T-helper 2 cell treated with Interferon-gamma antibody and Interleukin-4, amounts not matched to agents 5 μg/mL and 100 μg/mL, for 36 hours (primary cell): Measurements from ENCODE around the gene PDLIM5.

Experiments used
- DNase-seq: peaks from one replicate; pipeline ENCODE4 v3.0.0; 2021; ENCODE audit warnings: low spot score
- H3K27ac Mint-ChIP-seq: one replicate; pipeline ENCODE4 v1.8.0; 2021; ENCODE audit warnings: mild to moderate bottlenecking, mixed read lengths
- H3K27me3 Mint-ChIP-seq: one replicate; pipeline ENCODE4 v1.8.0; 2021; ENCODE audit warnings: low read depth, mixed read lengths
- H3K36me3 Mint-ChIP-seq: one replicate; pipeline ENCODE4 v1.8.0; 2021; ENCODE audit warnings: low read depth, mixed read lengths
- H3K4me1 Mint-ChIP-seq: one replicate; pipeline ENCODE4 v1.8.0; 2021; ENCODE audit warnings: low read depth, mixed read lengths
- H3K4me3 Mint-ChIP-seq: one replicate; pipeline ENCODE4 v1.8.0; 2022; ENCODE audit warnings: mild to moderate bottlenecking, moderate library complexity, mixed read lengths
- H3K9me3 Mint-ChIP-seq: one replicate; pipeline ENCODE4 v1.8.0; 2021; ENCODE audit warnings: mixed read lengths

The PDLIM5 gene

GRCh38 chr4:94414907-94415306 lies 36.8 kb upstream of the PDLIM5 start:
- no peaks in the 10 kb centered on the region for H3K9me3 Mint-ChIP-seq
- H3K27ac Mint-ChIP-seq: no peak overlapping the region
- no peak for DNase-seq
- H3K4me3 Mint-ChIP-seq: no peak overlapping the region
- no peaks in the 10 kb centered on the region for H3K36me3 Mint-ChIP-seq
- H3K4me1 Mint-ChIP-seq: no peaks in the 10 kb centered on the region
- H3K27me3 Mint-ChIP-seq: peaks cover 44% of the 10 kb centered on the region

- Mint-ChIP-seq H3K36me3 (no peaks in the 10 kb centered on the region), H3K27ac (no peak overlapping the region), H3K27me3 (peaks cover 44% of the 10 kb centered on the region), H3K4me1 (no peaks in the 10 kb centered on the region), H3K4me3 (no peak overlapping the region), H3K9me3 (no peaks in the 10 kb centered on the region)
- no peak for DNase-seq
Measured at GRCh38 chr4:94415448-94415847, 36.3 kb upstream of the PDLIM5 start.

- no peak overlapping the region for H3K4me3 Mint-ChIP-seq
- peaks cover 39% of the 10 kb centered on the region for H3K27me3 Mint-ChIP-seq
- DNase-seq: no peak
- H3K4me1 Mint-ChIP-seq: no peaks in the 10 kb centered on the region
- H3K27ac Mint-ChIP-seq: no peak overlapping the region
- no peaks in the 10 kb centered on the region for H3K36me3 Mint-ChIP-seq
- H3K9me3 Mint-ChIP-seq: no peaks in the 10 kb centered on the region
Measured at GRCh38 chr4:94416335-94416734, 35.4 kb upstream of the PDLIM5 start.

GRCh38 chr4:94416981-94417380 lies 34.8 kb upstream of the PDLIM5 start:
- Mint-ChIP-seq H3K4me1 (no peaks in the 10 kb centered on the region), H3K4me3 (no peak overlapping the region), H3K27me3 (peaks cover 40% of the 10 kb centered on the region), H3K27ac (no peak overlapping the region), H3K36me3 (no peaks in the 10 kb centered on the region), H3K9me3 (no peaks in the 10 kb centered on the region)
- DNase-seq: no peak

- H3K4me1 Mint-ChIP-seq: no peaks in the 10 kb centered on the region
- no peak overlapping the region for H3K4me3 Mint-ChIP-seq
- peaks cover 7% of the 10 kb centered on the region for H3K9me3 Mint-ChIP-seq
- H3K36me3 Mint-ChIP-seq: no peaks in the 10 kb centered on the region
- peaks cover 31% of the 10 kb centered on the region for H3K27me3 Mint-ChIP-seq
- no peak overlapping the region for H3K27ac Mint-ChIP-seq
- no peak for DNase-seq
Measured at GRCh38 chr4:94419549-94419948, 32.2 kb upstream of the PDLIM5 start.

- H3K27ac Mint-ChIP-seq: no peak overlapping the region
- H3K4me1 Mint-ChIP-seq: no peaks in the 10 kb centered on the region
- H3K27me3 Mint-ChIP-seq: peaks cover 30% of the 10 kb centered on the region
- peaks cover 11% of the 10 kb centered on the region for H3K9me3 Mint-ChIP-seq
- no peaks in the 10 kb centered on the region for H3K36me3 Mint-ChIP-seq
- no peak overlapping the region for H3K4me3 Mint-ChIP-seq
- no peak for DNase-seq
Measured at GRCh38 chr4:94419956-94420355, 31.8 kb upstream of the PDLIM5 start.

- H3K4me1 Mint-ChIP-seq: no peaks in the 10 kb centered on the region
- H3K36me3 Mint-ChIP-seq: no peaks in the 10 kb centered on the region
- H3K27ac Mint-ChIP-seq: no peak overlapping the region
- no peak overlapping the region for H3K4me3 Mint-ChIP-seq
- peaks cover 27% of the 10 kb centered on the region for H3K27me3 Mint-ChIP-seq
- DNase-seq: no peak
- H3K9me3 Mint-ChIP-seq: peaks cover 12% of the 10 kb centered on the region
Measured at GRCh38 chr4:94420356-94420755, 31.4 kb upstream of the PDLIM5 start.

- H3K9me3 Mint-ChIP-seq: peaks cover 23% of the 10 kb centered on the region
- DNase-seq: no peak
- H3K27me3 Mint-ChIP-seq: peaks cover 17% of the 10 kb centered on the region
- H3K4me1 Mint-ChIP-seq: no peaks in the 10 kb centered on the region
- no peak overlapping the region for H3K27ac Mint-ChIP-seq
- no peaks in the 10 kb centered on the region for H3K36me3 Mint-ChIP-seq
- no peak overlapping the region for H3K4me3 Mint-ChIP-seq
Measured at GRCh38 chr4:94426783-94427182, 25.0 kb upstream of the PDLIM5 start.

GRCh38 chr4:94428884-94429283 lies 22.9 kb upstream of the PDLIM5 start:
- no peaks in the 10 kb centered on the region for H3K4me1 Mint-ChIP-seq
- DNase-seq: no peak
- H3K27me3 Mint-ChIP-seq: peaks cover 9% of the 10 kb centered on the region
- H3K4me3 Mint-ChIP-seq: no peak overlapping the region
- H3K9me3 Mint-ChIP-seq: peaks cover 23% of the 10 kb centered on the region
- H3K27ac Mint-ChIP-seq: no peak overlapping the region
- H3K36me3 Mint-ChIP-seq: no peaks in the 10 kb centered on the region

GRCh38 chr4:94430406-94430805 lies 21.3 kb upstream of the PDLIM5 start:
- no peaks in the 10 kb centered on the region for H3K36me3 Mint-ChIP-seq
- no peak overlapping the region for H3K27ac Mint-ChIP-seq
- H3K4me3 Mint-ChIP-seq: no peak overlapping the region
- no peak for DNase-seq
- H3K9me3 Mint-ChIP-seq: peaks cover 11% of the 10 kb centered on the region
- peaks cover 11% of the 10 kb centered on the region for H3K27me3 Mint-ChIP-seq
- H3K4me1 Mint-ChIP-seq: no peaks in the 10 kb centered on the region

GRCh38 chr4:94431388-94431787 lies 20.4 kb upstream of the PDLIM5 start:
- peaks cover 14% of the 10 kb centered on the region for H3K27me3 Mint-ChIP-seq
- no peak for DNase-seq
- H3K4me1 Mint-ChIP-seq: no peaks in the 10 kb centered on the region
- no peaks in the 10 kb centered on the region for H3K36me3 Mint-ChIP-seq
- H3K27ac Mint-ChIP-seq: no peak overlapping the region
- no peak overlapping the region for H3K4me3 Mint-ChIP-seq
- peaks cover 8% of the 10 kb centered on the region for H3K9me3 Mint-ChIP-seq

- no peak for DNase-seq
- Mint-ChIP-seq H3K27me3 (peaks cover 21% of the 10 kb centered on the region), H3K27ac (no peak overlapping the region), H3K9me3 (no peaks in the 10 kb centered on the region), H3K36me3 (no peaks in the 10 kb centered on the region), H3K4me3 (no peak overlapping the region), H3K4me1 (no peaks in the 10 kb centered on the region)
Measured at GRCh38 chr4:94434505-94434904, 17.2 kb upstream of the PDLIM5 start.

- Mint-ChIP-seq H3K27ac (no peak overlapping the region), H3K9me3 (no peaks in the 10 kb centered on the region), H3K4me3 (no peak overlapping the region), H3K36me3 (no peaks in the 10 kb centered on the region), H3K4me1 (no peaks in the 10 kb centered on the region), H3K27me3 (peaks cover 17% of the 10 kb centered on the region)
- no peak for DNase-seq
Measured at GRCh38 chr4:94435874-94436273, 15.9 kb upstream of the PDLIM5 start.

GRCh38 chr4:94436512-94436911 lies 15.2 kb upstream of the PDLIM5 start:
- DNase-seq: no peak
- Mint-ChIP-seq H3K4me3 (no peak overlapping the region), H3K27me3 (peaks cover 18% of the 10 kb centered on the region), H3K4me1 (no peaks in the 10 kb centered on the region), H3K27ac (no peak overlapping the region), H3K9me3 (no peaks in the 10 kb centered on the region), H3K36me3 (no peaks in the 10 kb centered on the region)

- no peak for DNase-seq
- H3K36me3 Mint-ChIP-seq: no peaks in the 10 kb centered on the region
- no peaks in the 10 kb centered on the region for H3K9me3 Mint-ChIP-seq
- H3K27me3 Mint-ChIP-seq: peaks cover 16% of the 10 kb centered on the region
- no peak overlapping the region for H3K4me3 Mint-ChIP-seq
- H3K27ac Mint-ChIP-seq: no peak overlapping the region
- H3K4me1 Mint-ChIP-seq: no peaks in the 10 kb centered on the region
Measured at GRCh38 chr4:94439606-94440005, 12.1 kb upstream of the PDLIM5 start.
